GM19372 (cell line): ENCODE data around the gene CCSAP.
"Not testable (repeated sequence)": the region's sequence is repeated elsewhere in the genome, so short reads cannot be mapped to it uniquely, and the experiment has no call there.

ENCODE experiments used
- ATAC-seq: cut with Tn5 transposase; IDR thresholded peaks from one replicate; pipeline ENCODE4 v1.9.1; 2021; ENCODE audit warnings: mild to moderate bottlenecking, low read depth, moderate library complexity; ENCODE audit not compliant: unreplicated experiment

Gene CCSAP

DNA sequence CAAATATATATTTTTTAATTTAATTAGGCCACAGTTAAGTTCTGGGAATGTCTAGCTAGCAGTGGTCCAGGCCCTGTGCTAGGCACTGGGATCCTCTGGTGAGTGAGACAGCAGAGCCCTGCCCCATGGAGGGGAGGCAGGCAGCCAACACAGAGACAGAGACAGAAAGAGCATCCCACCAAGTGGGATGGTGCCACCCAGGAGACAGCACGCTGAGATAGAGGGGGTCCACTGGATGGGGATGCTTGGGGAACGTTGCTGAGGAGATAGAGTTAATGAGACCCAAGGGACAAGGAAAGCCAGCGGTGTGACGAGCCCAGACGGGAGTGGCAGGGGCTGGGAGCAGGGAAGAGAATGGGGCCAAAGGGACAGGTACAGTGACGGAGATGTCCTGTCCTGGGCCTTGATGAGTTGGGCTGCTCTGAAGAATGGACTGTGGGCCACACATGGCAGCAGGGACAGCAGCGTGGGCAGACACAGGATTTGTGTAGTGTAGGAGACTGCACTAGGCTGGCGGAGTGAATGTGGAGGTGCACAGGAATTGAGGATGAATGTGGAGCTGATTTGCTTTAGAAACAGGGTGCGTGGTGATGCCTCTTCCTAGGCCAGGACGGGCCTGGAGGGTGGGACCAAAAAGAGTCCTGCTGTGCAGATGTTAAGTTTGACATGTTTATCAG, 49.2 kb downstream of the CCSAP start:
- no peak for ATAC-seq

DNA sequence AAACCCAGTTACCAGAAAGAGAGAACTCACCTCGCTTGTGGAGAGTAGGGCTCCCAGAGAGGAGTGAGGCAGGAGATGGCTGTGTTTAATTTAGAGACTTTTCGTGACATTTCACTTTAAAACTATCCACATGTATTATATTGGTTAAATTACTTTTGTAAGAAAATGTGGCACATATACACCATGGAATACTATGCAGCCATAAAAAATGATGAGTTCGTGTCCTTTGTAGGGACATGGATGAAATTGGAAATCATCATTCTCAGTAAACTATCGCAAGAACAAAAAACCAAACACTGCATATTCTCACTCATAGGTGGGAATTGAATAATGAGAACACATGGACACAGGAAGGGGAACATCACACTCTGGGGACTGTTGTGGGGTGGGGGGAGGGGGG, 51.2 kb downstream of the CCSAP start:
- ATAC-seq = not testable (repeated sequence)

DNA sequence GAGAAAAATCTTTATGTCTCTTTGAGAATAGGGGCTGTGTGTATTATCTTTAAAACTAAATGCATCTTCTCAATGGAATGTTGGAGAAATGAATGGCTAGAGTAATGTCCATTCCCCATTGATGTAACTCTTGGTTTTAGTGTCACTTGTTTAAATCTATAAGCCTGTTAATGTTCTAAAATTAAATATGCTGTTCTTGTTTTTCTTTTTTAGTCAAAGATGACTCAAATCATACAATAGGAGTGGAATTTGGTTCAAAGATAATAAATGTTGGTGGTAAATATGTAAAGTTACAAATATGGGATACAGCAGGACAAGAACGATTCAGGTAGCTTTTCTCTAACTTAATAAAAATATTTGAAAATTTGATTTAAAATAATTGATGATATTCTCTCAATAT, 54.3 kb downstream of the CCSAP start:
- no peak for ATAC-seq

DNA sequence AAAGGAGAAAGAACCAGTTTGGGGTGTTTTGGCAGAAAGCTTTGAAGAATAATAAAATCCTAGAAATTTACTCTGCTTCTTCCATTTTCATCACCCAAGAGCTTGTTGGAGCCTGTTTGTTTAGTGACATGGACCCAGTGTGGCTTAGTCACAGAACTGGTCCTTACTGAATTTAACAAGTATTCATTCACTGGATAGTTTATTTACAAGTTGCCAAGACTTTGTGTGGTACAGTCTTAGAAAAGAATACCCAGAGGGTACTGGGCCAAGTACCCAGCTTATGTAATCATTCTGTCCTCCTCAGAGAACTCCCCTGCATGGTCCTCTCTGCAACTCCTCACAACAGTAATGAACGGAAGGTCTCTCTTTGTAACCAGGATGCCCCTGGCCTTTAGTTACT, 55.6 kb downstream of the CCSAP start:
- no peak for ATAC-seq

DNA sequence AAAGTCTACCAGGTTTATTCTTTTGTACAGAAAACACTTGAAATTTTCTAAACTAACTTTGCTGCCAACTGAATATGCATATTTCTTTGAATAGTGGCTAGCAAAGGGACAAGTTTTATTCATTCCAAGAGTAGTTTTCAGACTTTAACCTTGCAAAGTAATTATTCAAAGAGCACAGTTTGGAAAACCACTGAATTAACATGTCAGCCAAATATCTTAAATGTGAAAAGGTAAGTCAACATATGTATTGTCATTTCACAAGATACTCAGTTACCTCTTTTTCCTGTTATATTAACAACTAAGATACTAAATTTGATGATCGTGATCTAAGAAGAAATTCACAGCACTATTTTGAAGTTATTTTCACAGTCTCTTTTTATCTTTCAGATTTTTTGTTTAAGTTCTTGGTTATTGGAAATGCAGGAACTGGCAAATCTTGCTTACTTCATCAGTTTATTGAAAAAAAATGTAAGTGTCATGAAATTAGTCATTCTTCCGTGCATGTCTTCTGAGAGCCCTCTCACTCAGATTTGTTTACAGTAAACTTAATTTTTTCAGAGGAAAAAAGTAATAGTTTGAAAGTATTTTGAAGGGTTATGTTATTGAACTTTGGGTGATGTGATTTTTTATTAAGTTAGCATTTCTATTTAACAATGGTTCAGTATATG, 56.6 kb downstream of the CCSAP start:
- no peak for ATAC-seq

DNA sequence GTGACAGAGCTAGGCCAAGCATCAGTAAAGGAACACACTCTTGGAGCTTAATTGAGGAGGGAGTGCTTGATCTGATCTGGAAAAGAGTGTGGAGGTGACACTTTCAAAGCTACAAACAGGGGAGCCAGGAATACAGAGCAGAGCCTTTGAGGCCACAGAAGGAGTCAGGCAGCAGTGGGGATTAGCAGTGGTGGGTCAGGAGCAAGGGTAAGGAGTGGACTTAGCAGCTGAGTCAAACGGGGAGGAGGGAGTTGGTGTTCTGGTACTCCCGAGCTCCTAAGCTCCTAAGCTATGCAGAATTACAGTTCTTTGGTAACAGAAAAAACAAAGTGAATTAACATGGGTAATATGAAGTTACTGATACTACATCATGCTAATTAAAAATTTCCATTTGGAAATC, 57.4 kb downstream of the CCSAP start:
- no peak for ATAC-seq

- no peak for ATAC-seq
These were observed 58.0 kb downstream of the CCSAP start for GRCh38 chr1:229284887-229285286.

- no peak for ATAC-seq
These were observed 59.6 kb downstream of the CCSAP start for GRCh38 chr1:229283183-229283611.

DNA sequence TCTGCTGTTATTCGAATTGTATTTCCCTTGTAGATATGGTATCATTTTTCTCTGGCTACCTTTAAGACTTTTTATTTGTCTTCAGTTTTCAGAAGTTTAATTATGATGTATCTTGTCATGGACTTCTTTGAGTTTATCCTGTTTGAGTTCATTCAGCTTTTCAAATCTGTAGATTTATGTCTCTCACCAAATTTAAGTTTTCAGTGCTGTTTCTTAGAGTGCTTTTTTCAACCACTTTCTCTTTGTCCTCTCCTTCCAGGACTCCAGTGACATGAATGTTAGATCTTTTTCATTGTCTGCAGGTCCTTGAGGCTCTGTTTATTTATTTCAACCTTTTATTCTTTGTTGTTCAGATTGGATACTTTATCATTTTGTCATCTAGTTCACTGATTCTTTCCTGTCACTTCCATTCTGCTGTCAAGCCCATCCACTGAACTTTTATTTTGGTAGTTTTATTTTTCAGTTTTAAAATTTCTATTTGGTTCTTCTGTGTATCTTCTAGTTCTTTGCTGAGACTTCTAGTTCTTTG, 60.5 kb downstream of the CCSAP start:
- ATAC-seq = no peak

DNA sequence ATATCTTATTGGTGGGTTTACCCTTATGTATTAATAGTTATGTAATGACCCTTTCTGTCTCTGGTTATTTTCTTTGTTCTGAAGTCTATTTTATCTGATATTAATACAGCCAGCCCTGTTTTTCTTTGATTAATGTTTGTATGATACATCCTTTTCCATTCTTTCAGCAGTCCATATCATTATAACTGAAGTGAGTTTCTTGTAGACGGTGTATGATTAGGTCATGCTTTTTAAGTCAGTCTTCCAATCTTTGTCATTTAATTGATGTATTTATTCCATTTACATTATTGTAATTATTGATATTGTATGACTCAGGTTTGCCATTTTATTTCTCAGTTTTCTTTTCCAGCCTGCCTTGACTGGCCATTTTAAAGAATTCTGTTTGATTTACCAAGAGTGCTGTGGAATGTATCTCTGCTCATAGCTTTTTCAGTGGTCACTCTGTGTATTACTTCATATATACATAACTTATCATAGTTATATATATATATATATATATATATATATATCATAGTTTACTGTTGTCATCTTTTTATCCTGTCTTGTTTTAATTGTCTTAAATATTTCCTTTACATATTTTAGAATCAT, 61.4 kb downstream of the CCSAP start:
- ATAC-seq = no peak

GRCh38 chr1:229280921-229281320, 61.9 kb downstream of the CCSAP start:
- ATAC-seq = no peak

DNA sequence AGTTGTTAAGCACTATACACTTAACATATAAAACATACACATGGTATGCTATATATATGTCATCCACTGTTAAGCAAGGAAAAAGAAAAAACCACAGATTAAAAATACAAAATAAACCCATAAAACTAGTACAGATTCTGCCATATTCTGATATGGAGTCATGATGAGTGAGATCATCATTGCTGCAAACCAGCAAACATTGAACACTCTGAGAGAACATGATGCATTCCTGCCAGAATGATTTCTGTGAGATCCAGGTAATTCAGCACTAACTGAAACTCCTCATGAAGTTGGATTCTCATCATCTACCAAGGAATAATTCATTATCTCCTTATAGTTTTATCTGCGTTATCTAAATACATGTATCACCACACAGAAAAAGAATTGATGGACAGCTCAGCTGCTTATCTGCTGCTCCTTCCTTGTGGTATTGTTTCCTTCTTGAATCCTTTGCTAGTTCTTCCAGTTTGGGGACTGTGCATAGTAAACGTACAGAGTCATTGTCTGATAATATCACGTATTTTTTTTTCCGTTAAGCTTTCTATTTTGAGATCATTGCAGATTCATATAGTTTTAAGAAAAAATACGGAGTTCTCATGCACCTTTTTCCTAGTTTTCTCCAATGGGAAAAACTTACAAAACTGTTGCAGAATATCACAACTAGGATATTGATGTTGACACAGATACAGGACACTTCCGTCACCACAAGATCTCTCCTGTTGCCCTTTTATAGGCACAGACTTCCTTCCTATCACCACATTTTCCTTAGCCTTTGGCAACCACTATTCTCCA, 62.6 kb downstream of the CCSAP start:
- no peak for ATAC-seq

- ATAC-seq = no peak
These were observed 63.6 kb downstream of the CCSAP start for GRCh38 chr1:229279242-229279641.

DNA sequence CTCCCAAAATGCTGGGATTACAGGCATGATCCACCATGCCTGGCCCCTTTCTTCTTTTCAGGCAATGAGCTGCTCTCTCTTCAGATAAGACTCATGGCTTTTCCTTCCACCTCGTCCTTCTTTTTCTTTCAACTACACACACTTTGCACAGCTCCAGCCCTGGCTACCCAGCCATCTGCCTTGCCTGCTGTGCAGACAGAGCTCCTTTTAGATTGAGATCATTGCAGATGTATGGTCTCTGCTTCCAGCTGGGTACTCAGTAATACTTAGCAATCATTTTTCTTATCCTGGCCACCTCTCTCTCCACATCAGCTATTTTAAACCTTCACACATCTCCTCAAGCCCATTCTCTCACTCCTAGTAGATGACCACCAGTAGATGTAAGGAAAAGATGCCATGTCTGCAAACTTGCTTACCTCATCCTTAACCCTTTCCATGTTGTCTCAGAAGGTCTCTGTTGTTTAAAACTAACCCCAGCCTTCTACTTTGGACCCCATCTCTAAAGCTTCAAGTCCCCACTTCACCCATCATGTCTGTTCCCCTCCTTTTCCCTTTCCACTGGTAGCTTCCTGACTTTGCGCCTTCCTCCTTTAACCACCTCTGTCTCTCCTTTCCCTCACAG, 64.6 kb downstream of the CCSAP start:
- ATAC-seq = no peak

- no peak for ATAC-seq
These were observed 67.8 kb downstream of the CCSAP start for GRCh38 chr1:229275005-229275404.

DNA sequence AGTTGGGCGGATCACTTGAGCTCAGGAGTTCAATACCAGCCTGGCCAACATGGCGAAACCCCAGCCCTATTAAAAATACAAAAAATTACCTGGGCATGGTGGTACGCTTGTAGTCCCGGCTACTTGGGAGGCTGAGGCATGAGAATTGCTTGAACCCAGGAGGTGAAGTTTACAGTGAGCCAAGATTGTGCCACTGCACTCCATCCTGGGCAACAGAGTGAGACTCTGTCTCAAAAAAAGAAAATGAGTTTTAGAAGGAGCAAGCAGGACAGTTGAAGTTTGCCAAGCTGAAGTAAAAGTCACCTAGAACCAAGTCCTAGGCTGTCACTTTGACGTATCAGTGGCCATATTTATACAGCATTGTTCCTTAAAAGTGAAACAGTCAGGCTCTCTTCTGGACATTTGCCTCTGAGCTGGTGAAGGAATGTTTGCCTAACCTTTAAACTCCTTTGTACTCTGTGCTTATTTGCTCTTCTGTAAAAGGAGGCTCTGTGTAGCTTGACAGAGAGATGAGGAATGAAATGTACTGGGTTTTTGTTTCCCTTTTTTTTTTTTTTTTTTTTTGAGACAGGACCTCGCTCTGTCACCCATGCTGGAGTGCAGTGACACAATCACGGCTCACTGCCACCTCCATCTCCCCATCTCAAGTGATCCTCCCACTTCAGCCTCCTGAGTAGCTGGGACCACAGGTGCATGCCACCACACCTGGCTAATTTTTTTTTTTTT, 69.2 kb downstream of the CCSAP start:
- no peak for ATAC-seq

- no peak for ATAC-seq
These were observed 70.4 kb downstream of the CCSAP start for GRCh38 chr1:229272164-229273158.

DNA sequence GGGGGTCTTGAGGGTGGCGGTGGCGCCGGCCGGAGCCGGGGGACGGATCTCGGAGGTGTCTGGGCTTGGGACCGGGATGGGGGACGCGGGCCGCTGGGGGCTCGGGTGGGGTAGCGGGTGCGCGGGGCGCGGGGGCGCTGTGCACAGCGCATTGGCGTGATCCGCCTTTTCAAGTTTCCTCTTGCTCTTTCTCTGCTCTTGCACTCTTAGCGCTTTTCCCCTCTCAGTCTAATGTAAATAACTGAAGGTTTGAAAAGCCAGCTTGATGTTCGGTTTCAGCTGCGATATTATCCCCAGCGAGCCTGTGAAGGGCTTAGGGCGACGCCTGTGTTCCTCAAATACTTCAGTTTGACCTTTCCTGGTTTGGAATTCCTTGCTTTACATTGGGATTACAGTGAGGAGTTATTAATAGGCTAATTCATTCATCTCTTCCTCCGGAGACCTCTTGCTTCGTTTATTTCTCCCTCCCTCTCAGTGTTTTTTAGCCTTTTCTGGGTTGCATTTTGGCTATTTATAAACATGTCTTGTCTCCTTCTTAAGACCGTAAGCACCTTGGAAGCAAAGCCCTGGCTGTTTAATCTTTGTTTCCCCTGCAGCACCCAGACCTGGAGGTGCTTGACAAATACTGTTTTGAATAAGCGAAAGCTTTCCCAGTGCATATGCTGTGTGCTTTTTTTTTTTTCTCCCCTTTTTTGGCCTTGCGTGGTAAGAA, 71.2 kb downstream of the CCSAP start:
- peak; percentile 55 for ATAC-seq
